ENCODE data around the gene KIAA1217. TPM values are rescaled to one million over a fixed set of nuclear protein-coding genes. Genes with fewer than 3 reads are reported as not detected.
A peak's percentile ranks its signal among the peaks of the same experiment; 100 is the strongest.

KIAA1217 gene
- total RNA-seq, 1 experiment from 2014 or later, result 18.6 TPM

DNA sequence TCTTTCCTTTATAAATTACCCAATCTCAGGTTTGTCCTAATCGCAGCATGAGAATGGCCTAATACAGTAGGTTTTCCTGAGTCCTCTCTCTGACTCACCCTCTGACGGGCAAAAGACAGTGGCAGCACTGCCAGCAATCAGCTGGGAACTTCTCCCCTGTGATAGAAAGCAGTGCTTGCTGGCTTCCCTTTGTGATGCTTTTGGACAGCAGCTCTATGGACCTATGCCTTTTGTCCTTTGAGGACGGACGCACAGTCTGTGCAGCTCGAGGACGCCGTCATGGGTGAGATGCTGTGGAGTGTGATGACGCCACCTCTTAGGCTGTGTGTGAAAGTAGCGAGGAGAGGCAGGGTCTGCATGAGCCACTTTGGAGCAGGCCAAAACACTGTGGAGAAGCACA is 68.8 kb downstream of the KIAA1217 start:
- H2BK5ac ChIP-seq (ENCODE audit: insufficient read length, low read length), result no peak overlapping the region
- no peaks in the 10 kb centered on the region for H3K4me1 ChIP-seq (ENCODE audit: insufficient read depth, low read length)

More for the DNA sequence above, 68.8 kb downstream of the KIAA1217 start:
- H3K36me3 Mint-ChIP-seq (ENCODE audit: insufficient read depth in 1 of 3, low read depth in 3 of 3), result peaks cover 8 to 20% (median 12%) of the 10 kb centered on the region in 3 experiments
- no peaks in the 10 kb centered on the region for H3K9me3 ChIP-seq (ENCODE audit: control insufficient read depth, low read depth, low read length)
- H2BK12ac ChIP-seq (ENCODE audit: insufficient read length, low read depth, low read length), result no peak overlapping the region
- no peak overlapping the region for H4K5ac ChIP-seq (ENCODE audit: insufficient read length, low read depth, low read length)
- peaks cover 4 to 5% of the 10 kb centered on the region in 2 experiments; a peak in 3 of 5 replicates for H3K9me3 Mint-ChIP-seq
- no peak overlapping the region for H2AFZ ChIP-seq (ENCODE audit: low read length)
- no peaks in the 10 kb centered on the region for H4K20me1 ChIP-seq (ENCODE audit: control insufficient read depth, insufficient read depth, insufficient read length)
- H2BK20ac ChIP-seq (ENCODE audit: low read depth, low read length, poor library complexity, severe bottlenecking), result no peak overlapping the region
- H3K18ac ChIP-seq (ENCODE audit: insufficient read length, low read depth, low read length), result no peak overlapping the region
- H3K27me3 Mint-ChIP-seq (ENCODE audit: low read depth), result no peaks in the 10 kb centered on the region
- no peaks in the 10 kb centered on the region for H3K79me1 ChIP-seq (ENCODE audit: insufficient read depth, low read depth, low read length, poor library complexity, severe bottlenecking)
- H3K4me1 Mint-ChIP-seq, result peaks cover 3 to 4% of the 10 kb centered on the region in 2 experiments
- no peak overlapping the region for H3K23ac ChIP-seq (ENCODE audit: insufficient read length, low read depth, low read length)
- no peaks in the 10 kb centered on the region for H3K79me2 ChIP-seq (ENCODE audit: insufficient read depth, low read length)
- no peak overlapping the region for H3K9ac ChIP-seq (ENCODE audit: extremely low read depth, insufficient read length, low read length)
- H4K91ac ChIP-seq (ENCODE audit: insufficient read length, low read depth, low read length), result no peak overlapping the region
- H3T11ph ChIP-seq (ENCODE audit: low read length), result no peak overlapping the region
- no peak overlapping the region for H2AK5ac ChIP-seq (ENCODE audit: insufficient read length, low read length)
- no peak overlapping the region for H3K14ac ChIP-seq (ENCODE audit: insufficient read depth, low read length)
- TF ChIP-seq, protein P1, sequence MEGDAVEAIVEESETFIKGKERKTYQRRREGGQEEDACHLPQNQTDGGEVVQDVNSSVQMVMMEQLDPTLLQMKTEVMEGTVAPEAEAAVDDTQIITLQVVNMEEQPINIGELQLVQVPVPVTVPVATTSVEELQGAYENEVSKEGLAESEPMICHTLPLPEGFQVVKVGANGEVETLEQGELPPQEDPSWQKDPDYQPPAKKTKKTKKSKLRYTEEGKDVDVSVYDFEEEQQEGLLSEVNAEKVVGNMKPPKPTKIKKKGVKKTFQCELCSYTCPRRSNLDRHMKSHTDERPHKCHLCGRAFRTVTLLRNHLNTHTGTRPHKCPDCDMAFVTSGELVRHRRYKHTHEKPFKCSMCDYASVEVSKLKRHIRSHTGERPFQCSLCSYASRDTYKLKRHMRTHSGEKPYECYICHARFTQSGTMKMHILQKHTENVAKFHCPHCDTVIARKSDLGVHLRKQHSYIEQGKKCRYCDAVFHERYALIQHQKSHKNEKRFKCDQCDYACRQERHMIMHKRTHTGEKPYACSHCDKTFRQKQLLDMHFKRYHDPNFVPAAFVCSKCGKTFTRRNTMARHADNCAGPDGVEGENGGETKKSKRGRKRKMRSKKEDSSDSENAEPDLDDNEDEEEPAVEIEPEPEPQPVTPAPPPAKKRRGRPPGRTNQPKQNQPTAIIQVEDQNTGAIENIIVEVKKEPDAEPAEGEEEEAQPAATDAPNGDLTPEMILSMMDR (conservative IDR thresholded peaks at IDR 0.05), result no peak
- H4K8ac ChIP-seq (replicated peaks; ENCODE audit: insufficient read length, low read depth, low read length), result no peak overlapping the region
- H2BK15ac ChIP-seq (ENCODE audit: low read depth, low read length), result no peak overlapping the region
- H3K27ac Mint-ChIP-seq, result peak overlapping the region in 1 of 3 experiments; percentile 10; a peak in 2 of 7 replicates
- no peaks in the 10 kb centered on the region for H3K27me3 ChIP-seq (ENCODE audit: insufficient read depth, low read length)
- H3K23me2 ChIP-seq (ENCODE audit: insufficient read length, low read depth, low read length, poor library complexity, severe bottlenecking), result no peaks in the 10 kb centered on the region
- no CpG with 5 or more reads among the region's 9 CpGs for WGBS (ENCODE audit: extremely low coverage, insufficient read length, low lambda C conversion rate)
- DNase-seq, result no peak
- no peak overlapping the region for H3K27ac ChIP-seq (ENCODE audit: insufficient read length, low read depth, low read length)
- no peak overlapping the region for H3K4ac ChIP-seq (ENCODE audit: low read depth, low read length)
- H3K56ac ChIP-seq (ENCODE audit: insufficient read length, low read depth, low read length), result no peak overlapping the region
- no peak overlapping the region for H3K4me2 ChIP-seq (ENCODE audit: insufficient read depth, insufficient read length, low read length)
- no peak overlapping the region for H2BK120ac ChIP-seq (ENCODE audit: low read depth, low read length, poor library complexity, severe bottlenecking)
- H3K4me3 Mint-ChIP-seq, result no peak overlapping the region

Data from H9 (cell line).